Gastrocnemius medialis (tissue), 4 donors: Measurements from ENCODE around the gene GPR142.

Experiments used
- CTCF ChIP-seq, 5 experiments: fragments of 450-650 bp in 3 of 5; fragments of 200-600 bp in 2 of 5; sonication (generic) in 2 of 5; IDR thresholded peaks in 4 of 5; conservative IDR thresholded peaks in 1 of 5; 1 replicate in 4 of 5; 2 replicates in 1 of 5; pipeline ENCODE4 v1.5.1; 2016 to 2019; ENCODE audit warnings: antibody characterized with exemption in 5 of 5, mild to moderate bottlenecking in 3 of 5, moderate library complexity in 3 of 5
- POLR2A ChIP-seq, 2 donors: fragments of 450-650 bp; IDR thresholded peaks; one replicate each; pipeline ENCODE4 v1.6.1; 2017; ENCODE audit warnings: antibody characterized with exemption in 2 of 2, mild to moderate bottlenecking in 2 of 2, moderate library complexity in 2 of 2

DNA sequence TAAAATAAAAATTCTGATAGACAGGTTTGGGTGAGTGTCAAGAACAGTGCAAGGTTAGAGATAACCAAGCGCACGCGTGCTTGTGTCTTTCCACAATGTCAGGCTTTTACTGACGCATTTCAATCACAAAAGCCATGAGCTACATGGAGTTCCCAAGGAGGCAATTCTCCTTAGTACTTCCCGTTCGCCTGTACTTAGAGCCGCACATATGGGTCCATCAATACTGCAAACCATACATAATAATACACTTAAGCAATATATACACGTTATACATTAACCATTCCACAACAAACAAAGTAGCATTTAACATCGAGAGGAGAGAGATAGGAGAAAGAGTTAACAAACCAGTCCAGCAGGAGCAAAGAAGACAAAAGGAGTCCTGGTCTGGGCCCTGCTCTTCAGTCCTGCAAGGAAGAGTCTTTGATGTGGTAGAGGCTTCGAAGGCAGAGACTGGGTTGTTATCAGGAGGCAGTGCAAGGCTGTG, 52.7 kb downstream of the GPR142 start:
- TF ChIP-seq CTCF (IDR thresholded peaks at IDR 0.05 in 4 of 5, conservative IDR thresholded peaks at IDR 0.05 in 1 of 5), result no peak
- no peak for TF ChIP-seq POLR2A (IDR thresholded peaks at IDR 0.05)
